Activated CD8-positive, alpha-beta T cell treated with anti-CD3 and anti-CD28 coated beads, Interleukin-2, amount 10 ng/mL, durations not matched to agents 7 days and 5 days (primary cell): Measurements from ENCODE around the gene MBLAC1. TPM values are rescaled to one million over a fixed set of nuclear protein-coding genes. Genes with fewer than 3 reads are reported as not detected.
A peak's percentile ranks its signal among the peaks of the same experiment; 100 is the strongest.

ENCODE experiments used
- ATAC-seq: fragments of 150-1000 bp; cut with Tn5 transposase; one replicate; pipeline ENCODE4 v1.10.0; 2021; ENCODE audit warnings: moderate library complexity
- CTCF ChIA-PET: fragments of 350-600 bp; sonication (Branson Sonifier 250); formaldehyde crosslinking; loops from one replicate; lab custom pipeline; 2021; ENCODE audit warnings: antibody characterized with exemption; lab: Charles Lee
- POLR2A ChIA-PET: fragments of 350-600 bp; sonication (Branson Sonifier 250); formaldehyde crosslinking; loops from one replicate; lab custom pipeline; 2021; ENCODE audit warnings: antibody characterized with exemption; lab: Charles Lee
- DNase-seq: peaks from one replicate; pipeline ENCODE4 v3.0.0-alpha.2; 2020
- H3K27ac Mint-ChIP-seq: one replicate; pipeline ENCODE4 v1.8.0; 2021; ENCODE audit warnings: mild to moderate bottlenecking, mixed read lengths
- H3K27me3 Mint-ChIP-seq: one replicate; pipeline ENCODE4 v1.8.0; 2021; ENCODE audit warnings: low read depth, mixed read lengths
- H3K36me3 Mint-ChIP-seq: one replicate; pipeline ENCODE4 v1.8.0; 2021; ENCODE audit warnings: low read depth, mixed read lengths
- H3K4me1 Mint-ChIP-seq: one replicate; pipeline ENCODE4 v1.8.0; 2021; ENCODE audit warnings: low read depth, mixed read lengths
- H3K4me3 Mint-ChIP-seq: one replicate; pipeline ENCODE4 v1.8.0; 2021; ENCODE audit warnings: mild to moderate bottlenecking, mixed read lengths
- H3K9me3 Mint-ChIP-seq: one replicate; pipeline ENCODE4 v1.8.0; 2022; ENCODE audit warnings: mixed read lengths; ENCODE audit not compliant: insufficient read depth
- total RNA-seq, 2 experiments: library from RNA; stranded (reverse); gene quantifications; one replicate each; pipeline ENCODE4 v1.2.3, GENCODE V29; 2021

MBLAC1 gene
- total RNA-seq, 2 experiments from 2014 or later, result 4.3 to 5.7 TPM

- Mint-ChIP-seq H3K9me3 (no peaks in the 10 kb centered on the region), H3K36me3 (peaks cover 46% of the 10 kb centered on the region), H3K4me3 (no peak overlapping the region), H3K4me1 (peaks cover 5% of the 10 kb centered on the region), H3K27ac (no peak overlapping the region), H3K27me3 (no peaks in the 10 kb centered on the region)
- ATAC-seq, result no peak
- no peak for DNase-seq
- ChIA-PET POLR2A (interaction anchor here (1.0 kb wide), 1 partner anchor 9 kb away, joined by 4 read pairs; the partner anchor contains the start of gene AP4M1), CTCF (no interaction called here)
Measured at GRCh38 chr7:100111156-100111555, 15.6 kb upstream of the MBLAC1 start.

GRCh38 chr7:100111914-100112313 is 14.9 kb upstream of the MBLAC1 start:
- Mint-ChIP-seq H3K36me3 (peaks cover 46% of the 10 kb centered on the region), H3K27ac (no peak overlapping the region)
- CTCF ChIA-PET, result no interaction called here

GRCh38 chr7:100115026-100115425 is 11.7 kb upstream of the MBLAC1 start:
- no peak overlapping the region for H3K27ac Mint-ChIP-seq
- DNase-seq, result no peak
- peaks cover 11% of the 10 kb centered on the region for H3K4me1 Mint-ChIP-seq
- POLR2A ChIA-PET, result interaction anchor here (1.2 kb wide), 1 partner anchor 14 kb away, joined by 4 read pairs; the partner anchor contains the start of genes AP4M1 and MCM7
- CTCF ChIA-PET, result no interaction called here
- H3K4me3 Mint-ChIP-seq, result no peak overlapping the region
- H3K27me3 Mint-ChIP-seq, result no peaks in the 10 kb centered on the region
- H3K9me3 Mint-ChIP-seq, result no peaks in the 10 kb centered on the region
- H3K36me3 Mint-ChIP-seq, result peaks cover 34% of the 10 kb centered on the region
- no peak for ATAC-seq

More at GRCh38 chr7:100111914-100112313, 14.9 kb upstream of the MBLAC1 start:
- H3K4me3 Mint-ChIP-seq, result no peak overlapping the region
- no peaks in the 10 kb centered on the region for H3K27me3 Mint-ChIP-seq
- no peaks in the 10 kb centered on the region for H3K9me3 Mint-ChIP-seq
- ATAC-seq (no peak), DNase-seq (no peak)
- peaks cover 5% of the 10 kb centered on the region for H3K4me1 Mint-ChIP-seq
- POLR2A ChIA-PET, result no interaction called here

- ChIA-PET CTCF (interaction anchor here (1.8 kb wide), 1 partner anchor 17 kb away, joined by 4 read pairs; the partner anchor contains the start of gene AP4M1), POLR2A (no interaction called here)
- no peaks in the 10 kb centered on the region for H3K9me3 Mint-ChIP-seq
- ATAC-seq (no peak), DNase-seq (no peak)
- H3K27me3 Mint-ChIP-seq, result no peaks in the 10 kb centered on the region
- H3K27ac Mint-ChIP-seq, result peak overlapping the region; percentile 95
- peaks cover 19% of the 10 kb centered on the region for H3K4me1 Mint-ChIP-seq
- H3K4me3 Mint-ChIP-seq, result peak overlapping the region; percentile 93
- H3K36me3 Mint-ChIP-seq, result peaks cover 36% of the 10 kb centered on the region
Measured at GRCh38 chr7:100118388-100119071, 8.2 kb upstream of the MBLAC1 start.

GRCh38 chr7:100119072-100119969 is 7.4 kb upstream of the MBLAC1 start, which contains the start of the genes CNPY4 and TAF6:
Gene CNPY4, plus strand, starts transcription at chr7:100119634. Its CDS starts 111 bp downstream, at chr7:100119745.
Gene TAF6, minus strand, starts transcription at chr7:100119358. Its CDS starts 5,149 bp downstream, at chr7:100114209.
- Mint-ChIP-seq H3K27me3 (no peaks in the 10 kb centered on the region), H3K4me3 (peak within 1 kb of the TSS; percentile 93)
- CTCF ChIA-PET, result interaction anchor here (0.7 to 2.0 kb wide), 8 partner anchors 9 to 289 kb away, joined by 3 to 11 read pairs (median 4); partner anchors contain the start of genes AP4M1 and MCM7

DNA sequence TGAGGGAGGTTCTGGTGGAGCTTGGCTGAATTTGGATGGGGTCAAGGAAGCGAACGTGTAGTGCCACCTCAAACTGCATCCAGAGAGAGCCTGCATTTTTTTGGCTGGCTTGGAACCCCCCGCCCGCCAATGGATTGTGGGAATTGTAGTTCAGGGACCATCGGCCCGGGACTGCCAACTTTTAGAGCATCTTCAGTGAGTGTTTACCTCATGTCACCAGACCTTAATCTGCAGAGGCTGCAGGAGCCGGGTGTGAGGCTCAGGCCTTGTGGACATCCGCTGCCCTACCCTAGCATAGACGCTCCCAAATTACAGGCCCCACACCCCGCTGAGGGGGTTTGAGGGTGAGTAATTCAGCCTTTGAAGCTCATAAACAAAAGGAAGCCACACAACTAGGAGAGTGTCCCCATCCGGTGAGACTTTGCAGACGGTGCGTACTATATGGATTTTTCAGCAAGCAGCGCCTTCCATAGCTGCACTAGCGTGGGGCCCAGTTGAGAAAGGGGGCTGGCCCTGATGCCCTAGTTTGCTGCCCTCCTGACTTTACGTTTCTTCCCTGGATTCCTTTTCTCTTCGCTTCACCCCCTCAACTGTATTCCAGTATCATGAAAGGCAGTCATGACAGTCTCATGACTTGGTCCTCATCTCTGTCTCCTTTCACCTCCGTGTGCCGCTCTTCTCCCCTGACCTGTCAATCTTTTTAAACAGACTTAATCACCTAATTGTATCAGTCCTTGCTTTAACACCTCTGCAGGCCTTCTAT is 6.6 kb upstream of the MBLAC1 start:
- DNase-seq, result peak; percentile 81
- Mint-ChIP-seq H3K4me3 (peak overlapping the region; percentile 93), H3K4me1 (peaks cover 31% of the 10 kb centered on the region), H3K27ac (peak overlapping the region; percentile 95), H3K9me3 (no peaks in the 10 kb centered on the region), H3K36me3 (peaks cover 46% of the 10 kb centered on the region), H3K27me3 (no peaks in the 10 kb centered on the region)
- peak; percentile 60 for ATAC-seq
- ChIA-PET CTCF (interaction anchor here (0.7 to 2.0 kb wide), 8 partner anchors 8 to 288 kb away, joined by 3 to 11 read pairs (median 4); partner anchors contain the start of genes AP4M1 and MCM7), POLR2A (interaction anchor here (0.6 to 3.1 kb wide), 6 partner anchors 9 to 309 kb away, joined by 3 to 34 read pairs (median 5); partner anchors contain the start of genes AP4M1, MCM7, PVRIG and ZCWPW1)

More at GRCh38 chr7:100119072-100119969, 7.4 kb upstream of the MBLAC1 start, which contains the start of the genes CNPY4 and TAF6:
- DNase-seq (peak; percentile 96), ATAC-seq (peak; percentile 77)
- H3K27ac Mint-ChIP-seq, result peak within 1 kb of the TSS; percentile 95
- peaks cover 37% of the 10 kb centered on the region for H3K36me3 Mint-ChIP-seq
- no peaks in the 10 kb centered on the region for H3K9me3 Mint-ChIP-seq
- peaks cover 23% of the 10 kb centered on the region for H3K4me1 Mint-ChIP-seq
- POLR2A ChIA-PET, result interaction anchor here (1.0 to 3.1 kb wide), 4 partner anchors 14 to 310 kb away, joined by 4 to 34 read pairs (median 5); partner anchors contain the start of genes AP4M1, MCM7, PVRIG and ZCWPW1

DNA sequence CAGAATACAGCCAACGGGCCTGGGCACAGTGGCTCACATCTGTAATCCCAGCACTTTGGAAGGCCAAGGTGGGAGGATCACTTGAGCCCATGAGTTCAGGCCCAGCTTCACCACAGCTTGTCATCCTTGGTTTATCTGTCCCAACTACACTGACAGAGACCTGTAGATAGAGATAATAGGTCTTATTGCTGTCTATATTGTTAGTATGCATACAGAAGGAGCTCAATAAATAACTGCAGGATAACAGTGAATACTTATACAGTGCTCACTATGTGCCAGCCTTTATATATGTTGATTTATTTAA is 6.1 kb upstream of the MBLAC1 start:
- Mint-ChIP-seq H3K36me3 (peaks cover 46% of the 10 kb centered on the region), H3K27me3 (no peaks in the 10 kb centered on the region), H3K4me3 (peak overlapping the region; percentile 93), H3K4me1 (peaks cover 35% of the 10 kb centered on the region), H3K9me3 (no peaks in the 10 kb centered on the region), H3K27ac (peak overlapping the region; percentile 95)
- ATAC-seq (no peak), DNase-seq (no peak)
- POLR2A ChIA-PET, result interaction anchor here (0.6 to 3.1 kb wide), 6 partner anchors 9 to 308 kb away, joined by 3 to 34 read pairs (median 5); partner anchors contain the start of genes AP4M1, MCM7, PVRIG and ZCWPW1
- CTCF ChIA-PET, result interaction anchor here (1.1 to 2.0 kb wide), 8 partner anchors 8 to 287 kb away, joined by 3 to 11 read pairs (median 4); partner anchors contain the start of genes AP4M1 and MCM7

GRCh38 chr7:100122067-100122466 is 4.7 kb upstream of the MBLAC1 start:
- peaks cover 45% of the 10 kb centered on the region for H3K4me1 Mint-ChIP-seq

GRCh38 chr7:100122568-100122967 is 4.2 kb upstream of the MBLAC1 start:
- Mint-ChIP-seq H3K36me3 (peaks cover 49% of the 10 kb centered on the region), H3K27ac (no peak overlapping the region), H3K4me1 (peaks cover 45% of the 10 kb centered on the region), H3K4me3 (no peak overlapping the region), H3K9me3 (no peaks in the 10 kb centered on the region), H3K27me3 (no peaks in the 10 kb centered on the region)
- ChIA-PET CTCF (interaction anchor here (1.0 kb wide), 1 partner anchor 10 kb away, joined by 3 read pairs; no protein-coding TSS in a partner anchor), POLR2A (interaction anchor here (3.1 kb wide), 1 partner anchor 21 kb away, joined by 34 read pairs; the partner anchor contains the start of genes AP4M1 and MCM7)
- ATAC-seq (no peak), DNase-seq (no peak)

More at GRCh38 chr7:100122067-100122466, 4.7 kb upstream of the MBLAC1 start:
- CTCF ChIA-PET, result interaction anchor here (1.0 to 1.1 kb wide), 2 partner anchors 11 kb away, joined by 3 to 4 read pairs; no protein-coding TSS in a partner anchor
- H3K36me3 Mint-ChIP-seq, result peaks cover 48% of the 10 kb centered on the region
- peak overlapping the region; percentile 28 for H3K4me3 Mint-ChIP-seq
- POLR2A ChIA-PET, result interaction anchor here (3.1 kb wide), 1 partner anchor 21 kb away, joined by 34 read pairs; the partner anchor contains the start of genes AP4M1 and MCM7
- no peak for ATAC-seq
- no peak overlapping the region for H3K27ac Mint-ChIP-seq
- H3K9me3 Mint-ChIP-seq, result no peaks in the 10 kb centered on the region
- no peak for DNase-seq
- H3K27me3 Mint-ChIP-seq, result no peaks in the 10 kb centered on the region
